GM23248 (cell line): Measurements from ENCODE around the gene CXCL17. TPM values are rescaled to one million over a fixed set of nuclear protein-coding genes. Genes with fewer than 3 reads are reported as not detected.

ENCODE experiments used
- DNase-seq: peaks from one replicate; pipeline ENCODE4 v3.0.0-alpha.2; 2015
- H2AFZ ChIP-seq: fragments of 200-600 bp; sonication (generic); 2 replicates; pipeline ENCODE4 v1.6.1; 2016; ENCODE audit warnings: antibody characterized with exemption
- H3F3A ChIP-seq: fragments of 200-600 bp; sonication (generic); 2 replicates; pipeline ENCODE4 v1.6.1; 2016; ENCODE audit warnings: mild to moderate bottlenecking, antibody characterized with exemption, mixed run types; ENCODE audit not compliant: insufficient read depth
- H3K27ac ChIP-seq: fragments of 200-600 bp; sonication (generic); 2 replicates; pipeline ENCODE4 v1.5.1; 2016; ENCODE audit warnings: mild to moderate bottlenecking
- H3K27me3 ChIP-seq: fragments of 200-600 bp; sonication (generic); replicated peaks from 2 replicates; pipeline ENCODE4 v1.6.1; 2016; ENCODE audit warnings: mild to moderate bottlenecking; ENCODE audit not compliant: insufficient read depth
- H3K36me3 ChIP-seq: fragments of 200-600 bp; sonication (generic); 2 replicates; pipeline ENCODE4 v1.6.1; 2016; ENCODE audit warnings: low read depth, mild to moderate bottlenecking
- H3K4me1 ChIP-seq: fragments of 200-600 bp; sonication (generic); 2 replicates; pipeline ENCODE4 v1.6.1; 2016; ENCODE audit warnings: mild to moderate bottlenecking; ENCODE audit not compliant: insufficient read depth
- H3K4me2 ChIP-seq: fragments of 200-600 bp; sonication (generic); one replicate; pipeline ENCODE4 v1.6.1; 2016; ENCODE audit warnings: mild to moderate bottlenecking; ENCODE audit not compliant: unreplicated experiment
- H3K4me3 ChIP-seq: fragments of 200-600 bp; sonication (generic); 2 replicates; pipeline ENCODE4 v1.5.1; 2016; ENCODE audit warnings: mild to moderate bottlenecking
- H3K79me2 ChIP-seq: fragments of 200-600 bp; sonication (generic); 2 replicates; pipeline ENCODE4 v1.6.1; 2016; ENCODE audit warnings: mild to moderate bottlenecking; ENCODE audit not compliant: insufficient read depth
- H3K9ac ChIP-seq: fragments of 200-600 bp; sonication (generic); 2 replicates; pipeline ENCODE4 v1.6.1; 2016; ENCODE audit warnings: mild to moderate bottlenecking
- H3K9me2 ChIP-seq: fragments of 200-600 bp; sonication (generic); 2 replicates; pipeline ENCODE4 v1.6.1; 2016; ENCODE audit warnings: mixed run types, mild to moderate bottlenecking, moderate library complexity; ENCODE audit not compliant: insufficient read depth
- H3K9me3 ChIP-seq: fragments of 200-600 bp; sonication (generic); one replicate; pipeline ENCODE4 v1.6.1; 2017; ENCODE audit warnings: low read depth
- H4K20me1 ChIP-seq: fragments of 200-600 bp; sonication (generic); 2 replicates; pipeline ENCODE4 v1.6.0; 2016; ENCODE audit not compliant: insufficient read depth
- EZH2 ChIP-seq: fragments of 200-600 bp; sonication (generic); IDR thresholded peaks from 2 replicates; pipeline ENCODE4 v1.6.1; 2018; ENCODE audit warnings: antibody characterized with exemption, mild to moderate bottlenecking; ENCODE audit not compliant: insufficient read depth, poor library complexity, severe bottlenecking
- EZH2phosphoT487 ChIP-seq: fragments of 200-600 bp; sonication (generic); IDR thresholded peaks from 2 replicates; pipeline ENCODE4 v1.6.1; 2018; ENCODE audit warnings: antibody characterized with exemption, moderate library complexity, mild to moderate bottlenecking, low read depth; ENCODE audit not compliant: insufficient read depth
- WGBS, 2 experiments: methylation state at CpG; one replicate each; pipeline ENCODE4 v1.1.6; 2015 to 2017; ENCODE audit warnings: low lambda C conversion rate in 2 of 2, low coverage in 1 of 2; ENCODE audit errors: missing lambda C conversion rate in 2 of 2; 5-methylcytosine and 5-hydroxymethylcytosine counted together
- in situ Hi-C: fragments of 300-500 bp; cut with MboI; formaldehyde crosslinking; loops from 2 replicates; pipeline ENCODE4 v1.15.0; 2020
- polyA plus RNA-seq: library from polyadenylated mRNA; unstranded; fragments of >200 nt; fragmentation: Nextera tagmentation; extraction: Ambion mirVana; gene quantifications from 2 replicates; pipeline ENCODE4 v1.2.1, GENCODE V29; 2016
- total RNA-seq: library from RNA; depleted of rRNA; stranded (reverse); fragments of >200 nt; shearing (Covaris generic); gene quantifications from 2 replicates; pipeline ENCODE4 v1.2.3, GENCODE V29; 2014

Gene CXCL17
- total and polyA plus RNA-seq, 2 experiments from 2014 or later = not detected

GRCh38 chr19:42397263-42398166 lies 45.2 kb downstream of the CXCL17 start:
- Histone ChIP-seq H3K9ac (peak overlapping the region; percentile 84), H2AFZ (peak overlapping the region; percentile 99), H3K9me3 (no peaks in the 10 kb centered on the region), H3K36me3 (no peaks in the 10 kb centered on the region), H3K27ac (peak overlapping the region; percentile 62), H3K9me2 (no peaks in the 10 kb centered on the region), H3K4me1 (peaks cover 11% of the 10 kb centered on the region; the same call in 1 of the 2 replicates), H3K4me2 (peak overlapping the region; percentile 94), H3K79me2 (no peaks in the 10 kb centered on the region), H3K4me3 (peak overlapping the region; percentile 83), H3F3A (no peaks in the 10 kb centered on the region), H4K20me1 (no peaks in the 10 kb centered on the region), H3K27me3 (no peaks in the 10 kb centered on the region)
- in situ Hi-C loops = no loop called here
- no peak for DNase-seq
- TF ChIP-seq EZH2 (no peak), EZH2phosphoT487 (no peak)
- 18 to 19% methylated on average over 25 of the region's 25 CpGs for WGBS, 2 experiments

GRCh38 chr19:42396381-42397262 lies 46.1 kb downstream of the CXCL17 start:
- peaks cover 11% of the 10 kb centered on the region; the same call in 1 of the 2 replicates for H3K4me1 ChIP-seq
- 8 to 9% methylated on average over 41 to 42 of the region's 42 CpGs for WGBS, 2 experiments
- H3K79me2 ChIP-seq = no peaks in the 10 kb centered on the region
- H3K4me2 ChIP-seq = peak overlapping the region; percentile 94
- in situ Hi-C loops = no loop called here
- no peaks in the 10 kb centered on the region for H3K27me3 ChIP-seq
- H4K20me1 ChIP-seq = no peaks in the 10 kb centered on the region
- no peaks in the 10 kb centered on the region for H3K9me3 ChIP-seq
- H3K4me3 ChIP-seq = peak overlapping the region; percentile 83
- no peaks in the 10 kb centered on the region for H3F3A ChIP-seq
- H3K27ac ChIP-seq = peak overlapping the region; percentile 62
- peak; percentile 98 for DNase-seq
- peak overlapping the region; percentile 84 for H3K9ac ChIP-seq
- peak overlapping the region; percentile 99 for H2AFZ ChIP-seq
- TF ChIP-seq EZH2phosphoT487 = no peak
- no peak for TF ChIP-seq EZH2
- H3K9me2 ChIP-seq = no peaks in the 10 kb centered on the region
- no peaks in the 10 kb centered on the region for H3K36me3 ChIP-seq

GRCh38 chr19:42394751-42395150 lies 48.0 kb downstream of the CXCL17 start:
- Histone ChIP-seq H3K4me1 (peaks cover 11% of the 10 kb centered on the region; the same call in 1 of the 2 replicates), H4K20me1 (no peaks in the 10 kb centered on the region), H3K9ac (no peak overlapping the region), H3K9me3 (no peaks in the 10 kb centered on the region), H3K4me2 (no peak overlapping the region), H3F3A (no peaks in the 10 kb centered on the region), H3K9me2 (no peaks in the 10 kb centered on the region), H3K79me2 (no peaks in the 10 kb centered on the region), H3K27ac (no peak overlapping the region), H2AFZ (no peak overlapping the region), H3K4me3 (no peak overlapping the region), H3K36me3 (no peaks in the 10 kb centered on the region), H3K27me3 (no peaks in the 10 kb centered on the region)
- 56 to 63% methylated on average over 8 of the region's 8 CpGs for WGBS, 2 experiments
- TF ChIP-seq EZH2phosphoT487 (no peak), EZH2 (no peak)
- in situ Hi-C loops = no loop called here
- peak; percentile 57 for DNase-seq

- Histone ChIP-seq H4K20me1 (no peaks in the 10 kb centered on the region), H3K9me2 (no peaks in the 10 kb centered on the region), H3K27ac (no peak overlapping the region), H3K4me2 (no peak overlapping the region), H3K9me3 (no peaks in the 10 kb centered on the region), H3K4me1 (peaks cover 5% of the 10 kb centered on the region; the same call in 1 of the 2 replicates), H2AFZ (no peak overlapping the region), H3K36me3 (no peaks in the 10 kb centered on the region), H3K27me3 (no peaks in the 10 kb centered on the region; the same call in 1 of the 2 replicates), H3K9ac (no peak overlapping the region), H3K4me3 (no peak overlapping the region), H3F3A (no peaks in the 10 kb centered on the region), H3K79me2 (no peaks in the 10 kb centered on the region)
- in situ Hi-C loops = no loop called here
- no peak for DNase-seq
- TF ChIP-seq EZH2 (no peak), EZH2phosphoT487 (no peak)
- WGBS, 2 experiments = 47 to 49% methylated on average over 4 of the region's 4 CpGs
These were observed 50.6 kb downstream of the CXCL17 start for GRCh38 chr19:42392165-42392564.
